ENCODE measurements around the gene TMEM19. TPM values are rescaled to one million over a fixed set of nuclear protein-coding genes. Genes with fewer than 3 reads are reported as not detected.

Gene TMEM19
- total RNA-seq, 1 donor from 2014 or later, result 25.8 TPM

DNA sequence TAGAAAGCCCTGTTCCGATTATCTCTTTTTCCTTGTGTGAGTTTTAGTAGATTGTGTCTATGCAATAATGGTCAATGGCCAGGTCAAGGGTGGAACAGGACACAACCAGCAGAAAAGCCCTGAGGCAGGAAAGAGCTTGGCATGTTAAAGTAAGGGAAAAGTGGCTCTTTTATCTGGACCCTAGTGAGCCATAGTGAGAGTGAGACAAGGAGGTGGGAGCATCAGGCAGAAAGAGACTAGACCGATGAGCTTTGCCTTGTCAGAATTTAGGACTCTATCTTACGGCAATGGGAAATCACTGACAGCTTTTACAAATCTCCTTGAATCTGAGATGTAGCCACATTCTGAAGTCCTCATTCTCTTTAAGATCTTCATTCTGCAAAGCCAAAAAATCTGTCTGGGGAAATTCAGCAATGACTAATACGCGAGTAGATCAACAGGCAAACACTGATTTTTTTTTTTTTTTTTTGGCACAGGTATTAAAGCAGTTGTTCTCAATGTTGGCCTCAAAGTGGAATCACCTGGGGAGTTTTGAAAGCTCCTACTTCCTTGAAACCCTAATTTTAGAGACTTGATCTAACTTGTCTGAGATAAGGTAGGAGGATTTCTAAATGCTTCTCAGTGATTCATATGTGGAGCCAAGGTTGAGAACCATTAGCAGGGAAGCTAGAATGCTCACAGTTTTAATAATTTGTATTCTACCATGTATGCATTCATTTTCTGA, 33.9 kb downstream of the TMEM19 start:
- Mint-ChIP-seq H3K36me3 (ENCODE audit: low read depth, unreplicated experiment) (no peaks in the 10 kb centered on the region), H3K9me3 (ENCODE audit: unreplicated experiment) (no peaks in the 10 kb centered on the region), H3K4me3 (ENCODE audit: unreplicated experiment) (no peak overlapping the region), H3K27me3 (ENCODE audit: low read depth, unreplicated experiment) (no peaks in the 10 kb centered on the region), H3K4me1 (ENCODE audit: low read depth, unreplicated experiment) (no peaks in the 10 kb centered on the region), H3K27ac (ENCODE audit: unreplicated experiment) (no peak overlapping the region)
- no peak for FAIRE-seq
- Histone ChIP-seq H3K27me3 (ENCODE audit: insufficient read depth, low read length) (no peaks in the 10 kb centered on the region), H3K36me3 (ENCODE audit: insufficient read depth, low read length) (no peaks in the 10 kb centered on the region), H3K79me2 (ENCODE audit: insufficient read depth, low read length) (no peaks in the 10 kb centered on the region), H3K27ac (ENCODE audit: low read depth, low read length) (no peak overlapping the region), H2AFZ (ENCODE audit: low read depth, low read length) (no peak overlapping the region), H3K9ac (ENCODE audit: low read length) (no peak overlapping the region), H4K20me1 (ENCODE audit: insufficient read depth, low read length) (no peaks in the 10 kb centered on the region), H3K4me3 (ENCODE audit: insufficient read depth, low read depth, low read length) (no peak overlapping the region), H3K9me3 (ENCODE audit: insufficient read depth, low read depth, low read length) (no peaks in the 10 kb centered on the region), H3K4me1 (ENCODE audit: insufficient read depth, low read length) (no peaks in the 10 kb centered on the region), H3K4me2 (ENCODE audit: low read length) (no peak overlapping the region)
- DNase-seq (ENCODE audit: low read depth), result peak; percentile 5
- TF ChIP-seq, protein P1, sequence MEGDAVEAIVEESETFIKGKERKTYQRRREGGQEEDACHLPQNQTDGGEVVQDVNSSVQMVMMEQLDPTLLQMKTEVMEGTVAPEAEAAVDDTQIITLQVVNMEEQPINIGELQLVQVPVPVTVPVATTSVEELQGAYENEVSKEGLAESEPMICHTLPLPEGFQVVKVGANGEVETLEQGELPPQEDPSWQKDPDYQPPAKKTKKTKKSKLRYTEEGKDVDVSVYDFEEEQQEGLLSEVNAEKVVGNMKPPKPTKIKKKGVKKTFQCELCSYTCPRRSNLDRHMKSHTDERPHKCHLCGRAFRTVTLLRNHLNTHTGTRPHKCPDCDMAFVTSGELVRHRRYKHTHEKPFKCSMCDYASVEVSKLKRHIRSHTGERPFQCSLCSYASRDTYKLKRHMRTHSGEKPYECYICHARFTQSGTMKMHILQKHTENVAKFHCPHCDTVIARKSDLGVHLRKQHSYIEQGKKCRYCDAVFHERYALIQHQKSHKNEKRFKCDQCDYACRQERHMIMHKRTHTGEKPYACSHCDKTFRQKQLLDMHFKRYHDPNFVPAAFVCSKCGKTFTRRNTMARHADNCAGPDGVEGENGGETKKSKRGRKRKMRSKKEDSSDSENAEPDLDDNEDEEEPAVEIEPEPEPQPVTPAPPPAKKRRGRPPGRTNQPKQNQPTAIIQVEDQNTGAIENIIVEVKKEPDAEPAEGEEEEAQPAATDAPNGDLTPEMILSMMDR (IDR thresholded peaks at IDR 0.05; ENCODE audit: insufficient read depth, low read depth, low read length), result no peak
- TF ChIP-seq EZH2 (IDR thresholded peaks at IDR 0.05; ENCODE audit: insufficient read depth, low read length), result no peak

DNA sequence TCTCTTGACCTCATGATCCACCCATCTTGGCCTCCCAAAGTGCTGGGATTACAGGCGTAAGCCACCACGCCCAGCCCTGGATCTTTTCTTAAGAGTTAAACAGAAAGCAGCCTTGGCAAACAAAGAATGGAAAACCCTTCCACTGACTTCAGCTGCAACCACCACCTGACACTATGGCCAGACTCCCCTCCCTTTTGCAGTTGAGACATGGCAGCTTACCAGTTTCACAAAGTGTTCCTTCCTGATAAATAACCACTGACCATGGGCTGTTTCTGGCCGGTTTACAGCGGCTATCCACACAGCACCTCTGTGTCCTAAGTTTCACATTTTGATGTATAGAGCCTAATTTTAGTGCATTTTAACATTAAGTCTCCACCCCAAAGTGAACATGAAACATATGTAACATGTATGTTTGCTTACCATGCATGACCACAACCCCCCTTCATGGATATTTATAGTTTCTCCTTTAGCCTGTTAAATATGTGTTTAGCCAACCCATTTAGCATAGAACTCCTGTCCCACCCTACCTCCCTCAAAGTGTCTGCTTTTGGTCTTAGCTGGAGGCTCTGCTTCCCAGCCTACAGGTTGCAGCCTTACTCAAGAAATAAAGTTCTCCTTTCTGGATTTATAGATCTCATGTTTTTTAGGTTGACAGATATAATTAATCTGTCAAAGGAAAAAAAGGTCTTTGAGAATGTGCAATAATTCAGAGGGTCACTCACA, 36.1 kb downstream of the TMEM19 start:
- no peak overlapping the region for H3K4me3 ChIP-seq (ENCODE audit: insufficient read depth, low read depth, low read length)
- H3K36me3 Mint-ChIP-seq (ENCODE audit: low read depth, unreplicated experiment), result no peaks in the 10 kb centered on the region
- H3K36me3 ChIP-seq (ENCODE audit: insufficient read depth, low read length), result no peaks in the 10 kb centered on the region
- no peaks in the 10 kb centered on the region for H3K9me3 Mint-ChIP-seq (ENCODE audit: unreplicated experiment)
- no peak overlapping the region for H3K9ac ChIP-seq (ENCODE audit: low read length)
- no peak overlapping the region for H3K4me2 ChIP-seq (ENCODE audit: low read length)
- no peak overlapping the region for H3K27ac ChIP-seq (ENCODE audit: low read depth, low read length)
- H3K27me3 Mint-ChIP-seq (ENCODE audit: low read depth, unreplicated experiment), result no peaks in the 10 kb centered on the region
- H4K20me1 ChIP-seq (ENCODE audit: insufficient read depth, low read length), result no peaks in the 10 kb centered on the region
- no peak overlapping the region for H3K27ac Mint-ChIP-seq (ENCODE audit: unreplicated experiment)
- no peak overlapping the region for H2AFZ ChIP-seq (ENCODE audit: low read depth, low read length)
- H3K27me3 ChIP-seq (ENCODE audit: insufficient read depth, low read length), result no peaks in the 10 kb centered on the region
- no peak for TF ChIP-seq EZH2 (IDR thresholded peaks at IDR 0.05; ENCODE audit: insufficient read depth, low read length)
- TF ChIP-seq, protein P1 (IDR thresholded peaks at IDR 0.05; ENCODE audit: insufficient read depth, low read depth, low read length), result no peak
- H3K4me1 Mint-ChIP-seq (ENCODE audit: low read depth, unreplicated experiment), result no peaks in the 10 kb centered on the region
- DNase-seq (ENCODE audit: low read depth), result no peak
- H3K4me3 Mint-ChIP-seq (ENCODE audit: unreplicated experiment), result no peak overlapping the region
- no peak for FAIRE-seq
- no peaks in the 10 kb centered on the region for H3K4me1 ChIP-seq (ENCODE audit: insufficient read depth, low read length)
- no peaks in the 10 kb centered on the region for H3K9me3 ChIP-seq (ENCODE audit: insufficient read depth, low read depth, low read length)
- no peaks in the 10 kb centered on the region for H3K79me2 ChIP-seq (ENCODE audit: insufficient read depth, low read length)

DNA sequence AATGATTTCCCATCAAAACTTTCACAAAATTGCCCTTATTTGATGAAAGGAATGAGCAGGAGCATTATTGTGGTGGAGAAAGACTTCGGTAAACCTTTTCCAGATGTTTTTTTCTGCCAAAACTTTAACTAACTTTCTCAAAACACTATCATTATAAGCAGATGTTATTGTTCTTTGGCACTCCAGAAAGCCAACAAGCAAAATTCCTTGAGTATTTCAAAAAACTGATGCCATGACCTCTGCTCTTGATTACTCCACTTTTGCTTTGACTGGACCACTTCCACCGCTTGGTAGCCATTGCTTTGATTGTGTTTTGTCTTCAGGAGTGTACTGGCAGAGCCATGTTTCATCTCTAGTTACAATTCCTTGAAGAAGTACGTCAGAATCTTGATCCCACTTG, 39.1 kb downstream of the TMEM19 start:
- no peak overlapping the region for H3K4me3 Mint-ChIP-seq (ENCODE audit: unreplicated experiment)
- H3K9me3 Mint-ChIP-seq (ENCODE audit: unreplicated experiment), result no peaks in the 10 kb centered on the region
- H3K4me1 Mint-ChIP-seq (ENCODE audit: low read depth, unreplicated experiment), result no peaks in the 10 kb centered on the region
- Histone ChIP-seq H3K4me3 (ENCODE audit: insufficient read depth, low read depth, low read length) (no peak overlapping the region), H2AFZ (ENCODE audit: low read depth, low read length) (no peak overlapping the region), H3K27ac (ENCODE audit: low read depth, low read length) (no peak overlapping the region), H3K9me3 (ENCODE audit: insufficient read depth, low read depth, low read length) (no peaks in the 10 kb centered on the region), H3K36me3 (ENCODE audit: insufficient read depth, low read length) (no peaks in the 10 kb centered on the region), H3K9ac (ENCODE audit: low read length) (no peak overlapping the region), H4K20me1 (ENCODE audit: insufficient read depth, low read length) (no peaks in the 10 kb centered on the region), H3K27me3 (ENCODE audit: insufficient read depth, low read length) (no peaks in the 10 kb centered on the region), H3K4me2 (ENCODE audit: low read length) (no peak overlapping the region), H3K4me1 (ENCODE audit: insufficient read depth, low read length) (no peaks in the 10 kb centered on the region), H3K79me2 (ENCODE audit: insufficient read depth, low read length) (no peaks in the 10 kb centered on the region)
- FAIRE-seq, result no peak
- no peak for DNase-seq (ENCODE audit: low read depth)
- H3K36me3 Mint-ChIP-seq (ENCODE audit: low read depth, unreplicated experiment), result no peaks in the 10 kb centered on the region
- no peak overlapping the region for H3K27ac Mint-ChIP-seq (ENCODE audit: unreplicated experiment)
- TF ChIP-seq EZH2 (IDR thresholded peaks at IDR 0.05; ENCODE audit: insufficient read depth, low read length), result no peak
- TF ChIP-seq, protein P1 (IDR thresholded peaks at IDR 0.05; ENCODE audit: insufficient read depth, low read depth, low read length), result no peak
- no peaks in the 10 kb centered on the region for H3K27me3 Mint-ChIP-seq (ENCODE audit: low read depth, unreplicated experiment)
